HS-5 (cell line): ENCODE results near the gene MEIS2.

Experiments used
- DNase-seq: peaks from one replicate; pipeline ENCODE4 v3.0.0-alpha.2; 2012; ENCODE audit warnings: low read depth

Gene MEIS2

DNA sequence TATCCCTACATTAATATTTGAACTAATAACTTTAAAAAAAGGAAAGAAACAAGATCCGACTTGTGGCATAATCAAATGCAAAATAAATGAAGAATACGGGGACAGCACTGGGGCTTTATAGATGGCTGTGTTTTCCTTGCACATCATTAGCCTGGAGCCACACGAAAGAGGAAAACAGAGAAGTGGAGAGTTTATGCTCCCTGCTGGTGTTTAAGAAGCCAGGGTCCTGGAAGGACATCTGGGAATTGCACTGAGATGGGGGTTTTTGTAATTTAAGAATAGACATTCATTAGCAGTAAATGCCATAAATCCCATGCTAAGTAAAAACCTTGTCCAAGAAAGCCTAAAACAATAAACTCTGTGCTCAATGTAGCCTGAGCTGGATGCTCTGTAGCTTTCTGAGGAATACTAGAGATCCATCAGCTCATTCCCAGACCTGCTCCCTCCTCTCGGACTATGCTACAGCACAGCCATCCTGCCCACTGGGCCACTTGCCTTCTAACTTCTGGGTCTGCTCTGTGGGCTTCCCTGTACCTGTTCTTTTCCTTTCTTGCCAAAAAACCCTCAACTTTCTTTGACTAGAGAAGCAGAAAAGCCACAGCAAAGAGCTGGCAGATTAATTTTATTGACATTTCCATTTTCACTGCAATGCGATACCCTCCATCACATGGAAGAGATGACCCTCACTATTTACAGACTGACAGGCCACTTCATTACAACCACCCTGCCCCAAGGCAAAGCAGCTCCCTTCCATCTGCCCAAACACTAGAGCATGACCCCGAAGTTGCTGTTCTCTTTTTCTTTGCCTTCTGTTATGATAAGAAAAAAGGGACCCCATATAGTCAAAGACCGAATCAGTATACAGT is 62.3 kb downstream of the MEIS2 start:
- no peak for DNase-seq

DNA sequence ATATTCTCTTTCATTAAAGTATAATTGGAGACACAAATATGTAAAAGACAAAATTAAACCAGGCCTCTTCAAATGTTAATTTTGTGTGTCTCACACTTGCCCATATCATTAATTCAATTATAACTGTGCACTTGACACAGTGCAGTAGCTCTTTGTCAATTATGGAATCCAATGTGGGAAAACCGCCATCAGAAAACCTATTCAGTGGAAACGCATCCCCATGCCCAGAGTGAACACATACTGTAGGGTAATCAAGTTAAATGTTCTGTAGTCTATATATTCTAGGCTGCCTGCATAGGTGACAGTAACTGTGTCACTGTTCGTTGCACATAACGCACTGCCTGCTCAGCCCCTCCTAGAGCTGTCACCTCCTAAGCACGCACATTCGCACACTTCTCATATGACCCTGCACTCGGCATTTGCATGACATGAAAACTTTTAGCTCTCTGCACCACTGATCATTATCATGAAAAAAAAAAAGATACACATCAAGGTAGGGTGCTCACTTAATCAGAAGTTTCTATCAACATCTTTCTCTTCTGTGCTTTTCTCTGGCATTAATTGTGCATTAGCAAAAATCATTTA is 63.2 kb downstream of the MEIS2 start:
- DNase-seq, result no peak

DNA sequence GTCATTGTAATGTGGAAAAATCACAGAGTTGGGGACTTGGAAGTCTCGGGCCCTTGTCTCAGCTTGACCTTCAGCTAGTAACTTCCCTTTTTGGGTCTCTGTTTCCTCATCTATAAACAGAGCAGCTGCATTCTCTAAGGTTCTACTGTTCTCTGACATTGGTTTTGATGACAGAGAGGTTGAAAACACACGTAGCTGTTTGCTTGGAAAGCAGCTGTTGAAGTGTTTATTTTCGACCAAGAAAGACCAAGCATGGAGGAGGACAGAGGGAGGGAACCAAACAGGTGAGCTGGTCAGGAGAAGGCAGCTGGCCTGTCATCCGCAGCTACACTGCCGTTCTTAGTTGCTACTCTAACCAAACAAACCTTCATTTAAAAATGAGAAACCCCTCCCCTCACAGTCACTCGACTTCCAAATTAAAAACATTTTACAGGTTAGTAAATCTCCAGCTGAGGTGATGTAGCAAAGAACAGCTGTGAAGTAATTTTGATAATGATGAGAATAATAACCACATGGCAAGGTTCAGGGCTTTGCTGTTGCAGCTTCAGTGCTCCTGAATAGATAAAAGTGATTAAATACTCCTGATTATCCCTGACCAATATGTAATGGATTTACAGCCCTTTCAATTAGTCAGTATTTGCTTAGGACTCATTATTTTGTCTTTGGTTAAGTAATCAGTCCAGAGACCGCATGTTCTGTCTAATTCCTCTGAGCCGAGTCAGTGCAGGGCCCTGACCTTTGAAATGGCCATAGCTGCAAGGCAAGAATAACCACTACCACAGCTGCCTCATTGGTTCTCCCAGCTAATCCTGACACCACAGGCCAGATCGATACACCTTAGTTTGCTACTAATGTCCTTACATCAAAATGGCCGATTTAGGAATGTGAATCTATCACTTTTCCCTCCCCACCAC is 65.3 kb downstream of the MEIS2 start:
- DNase-seq, result peak; percentile 32

DNA sequence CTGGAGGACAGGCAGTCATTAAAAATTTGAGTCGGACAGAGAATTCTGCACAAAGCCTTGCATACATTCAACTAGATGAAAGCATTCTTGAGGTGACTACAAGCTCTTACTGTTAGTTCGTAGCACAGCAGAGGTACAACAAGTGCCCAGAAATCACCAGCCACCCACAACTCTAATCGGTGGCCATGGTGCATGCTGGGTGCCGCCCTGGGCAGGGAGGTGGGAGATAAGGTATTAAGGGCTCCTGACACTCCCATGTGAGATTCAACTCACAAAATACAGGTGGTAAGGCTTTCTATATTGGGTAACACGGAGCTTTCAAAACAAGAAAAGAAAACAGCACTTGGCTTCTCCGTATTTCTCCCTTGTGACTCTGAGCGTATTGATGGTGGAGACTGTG is 66.0 kb downstream of the MEIS2 start:
- no peak for DNase-seq

DNA sequence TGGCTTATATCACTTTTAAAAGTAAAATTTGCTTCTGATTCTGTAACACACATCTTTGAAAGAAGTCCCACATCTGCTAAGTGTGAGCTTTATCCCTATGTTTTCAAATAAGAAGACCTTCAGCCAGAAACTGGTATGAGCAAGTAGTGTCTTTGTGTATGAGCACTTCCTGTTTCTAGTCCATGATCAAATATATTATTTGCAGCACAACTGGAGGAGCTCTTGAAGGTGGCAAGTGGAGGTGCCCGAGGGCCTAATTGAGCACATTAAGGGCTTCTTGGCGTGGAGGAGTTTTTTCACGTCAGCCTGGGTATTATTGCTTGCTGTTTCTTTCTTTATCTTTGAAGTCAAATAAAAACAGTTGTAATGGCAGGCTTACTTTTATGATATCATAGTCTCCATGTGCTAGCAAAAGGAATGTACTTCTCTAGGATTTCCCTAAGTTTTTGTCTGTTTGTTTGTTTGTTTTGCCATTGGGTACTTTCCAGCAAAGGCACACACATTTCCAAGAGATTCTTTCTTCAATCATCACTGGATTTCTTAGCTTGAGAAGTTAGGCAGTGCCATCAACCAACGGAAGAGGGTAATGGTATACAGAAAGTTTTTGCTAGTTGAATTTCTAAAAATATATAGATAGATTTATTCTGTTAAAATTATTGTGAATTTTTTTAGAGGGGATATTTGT is 68.1 kb downstream of the MEIS2 start:
- no peak for DNase-seq

DNA sequence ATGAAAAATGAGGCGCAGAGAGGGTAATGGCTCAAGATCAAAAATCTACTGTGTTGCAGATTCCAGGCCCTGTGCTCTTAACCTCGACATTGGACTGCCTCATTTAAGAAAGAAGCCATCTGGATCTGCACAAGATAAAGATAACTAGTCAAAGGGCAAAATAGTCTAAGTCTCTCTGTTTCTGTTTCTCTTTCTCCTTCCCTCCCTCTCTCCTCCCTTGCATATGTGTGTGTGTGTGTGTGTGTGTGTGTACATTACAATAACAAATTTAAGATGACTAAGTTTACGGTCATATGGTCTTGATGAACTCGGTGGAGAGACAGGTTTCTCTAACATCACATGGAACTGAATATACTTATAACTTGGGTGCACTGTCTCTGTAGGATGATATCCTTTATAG is 69.2 kb downstream of the MEIS2 start:
- DNase-seq, result no peak

DNA sequence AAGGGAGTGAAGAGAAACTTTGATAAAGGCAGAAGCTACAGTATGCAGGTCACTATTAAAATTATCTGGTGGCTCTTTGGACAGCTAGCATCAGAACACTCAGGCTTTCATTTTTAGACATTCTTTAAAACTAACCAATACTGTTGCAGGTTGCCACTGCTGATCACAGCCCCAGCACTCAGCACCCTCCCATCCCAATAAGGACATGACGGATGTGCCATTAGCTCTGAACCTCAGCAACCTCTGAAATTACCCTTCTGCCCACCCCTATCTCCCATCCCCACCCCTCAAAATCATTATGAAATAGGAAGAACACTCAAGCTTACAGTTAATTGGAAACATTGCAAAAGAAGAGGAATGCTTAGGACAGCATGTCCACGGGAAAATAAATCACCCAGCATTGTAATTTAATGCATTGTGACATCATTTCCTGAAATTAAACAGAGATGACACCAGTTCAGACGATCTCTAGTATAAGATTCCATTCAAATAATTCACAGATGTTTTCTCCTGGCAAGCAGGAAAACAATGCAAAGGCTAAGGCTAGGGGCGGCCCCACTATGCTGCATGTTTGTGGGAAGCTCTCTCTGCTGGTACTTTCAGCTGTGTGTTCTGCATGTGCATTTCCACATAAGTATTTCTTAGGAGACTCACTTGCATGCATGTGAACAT is 71.6 kb downstream of the MEIS2 start:
- peak; percentile 44 for DNase-seq

DNA sequence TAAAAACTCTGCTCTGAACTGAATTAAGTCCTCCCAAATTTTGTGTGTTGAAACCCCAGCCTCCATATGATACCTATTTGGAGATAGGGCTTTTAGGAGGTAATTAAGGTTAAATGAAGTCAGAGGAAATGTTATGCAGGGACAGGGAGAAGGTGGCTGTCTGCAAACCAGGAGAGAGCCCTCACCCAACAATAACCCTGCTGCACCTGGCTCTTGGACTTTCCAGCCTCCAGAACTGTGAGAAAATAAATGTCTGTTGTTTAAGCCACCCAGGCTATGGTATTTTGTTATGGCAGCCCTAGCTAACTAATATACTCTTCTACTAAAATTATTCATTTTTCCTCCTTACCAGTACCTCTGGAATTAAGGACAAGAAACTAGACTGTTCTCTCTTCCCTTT is 79.5 kb downstream of the MEIS2 start:
- DNase-seq, result no peak

DNA sequence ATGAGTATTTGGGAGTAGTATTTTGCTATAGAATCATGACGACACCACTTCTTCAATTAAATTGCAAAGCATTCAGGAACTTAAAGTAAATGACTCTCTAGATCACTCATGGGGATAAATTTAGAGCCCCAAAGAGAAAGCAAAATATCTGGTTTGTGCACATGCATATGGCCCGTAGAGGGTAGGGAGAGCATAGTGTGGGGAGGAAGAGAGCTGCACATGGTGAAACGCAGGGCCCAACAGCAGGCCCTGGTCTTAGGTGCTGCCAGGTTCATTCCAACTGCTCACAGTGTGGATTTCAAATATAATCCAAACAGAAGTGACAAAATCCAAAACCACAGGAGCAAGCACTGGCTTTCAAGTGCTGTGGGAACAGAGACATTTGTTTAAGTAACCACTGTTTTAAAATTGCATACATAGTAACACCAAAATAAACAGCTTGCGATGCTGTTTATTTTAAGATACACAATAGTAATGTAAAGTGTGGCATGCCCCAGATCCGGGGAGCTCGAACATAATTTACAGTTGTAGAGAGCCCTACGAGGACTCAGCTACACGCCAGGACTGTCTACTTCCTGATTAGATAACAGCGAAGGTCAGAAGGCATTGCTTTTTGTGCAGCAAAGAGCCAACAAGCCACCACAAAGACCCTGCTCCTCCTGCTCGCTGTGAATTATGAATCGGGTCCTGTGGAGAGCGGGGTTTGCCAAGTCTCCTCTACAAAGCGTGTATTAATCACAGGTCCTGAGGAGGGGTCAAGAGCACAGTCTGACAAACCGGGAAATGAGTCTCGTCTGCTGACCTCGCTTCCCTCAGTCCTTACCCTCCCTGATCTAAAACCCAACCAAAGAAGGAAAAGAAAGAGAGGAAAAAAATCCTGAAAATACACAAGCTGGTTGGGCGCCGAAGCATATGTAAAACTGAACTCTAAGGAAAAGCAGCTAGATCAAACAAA is 80.6 kb downstream of the MEIS2 start:
- DNase-seq, result no peak

DNA sequence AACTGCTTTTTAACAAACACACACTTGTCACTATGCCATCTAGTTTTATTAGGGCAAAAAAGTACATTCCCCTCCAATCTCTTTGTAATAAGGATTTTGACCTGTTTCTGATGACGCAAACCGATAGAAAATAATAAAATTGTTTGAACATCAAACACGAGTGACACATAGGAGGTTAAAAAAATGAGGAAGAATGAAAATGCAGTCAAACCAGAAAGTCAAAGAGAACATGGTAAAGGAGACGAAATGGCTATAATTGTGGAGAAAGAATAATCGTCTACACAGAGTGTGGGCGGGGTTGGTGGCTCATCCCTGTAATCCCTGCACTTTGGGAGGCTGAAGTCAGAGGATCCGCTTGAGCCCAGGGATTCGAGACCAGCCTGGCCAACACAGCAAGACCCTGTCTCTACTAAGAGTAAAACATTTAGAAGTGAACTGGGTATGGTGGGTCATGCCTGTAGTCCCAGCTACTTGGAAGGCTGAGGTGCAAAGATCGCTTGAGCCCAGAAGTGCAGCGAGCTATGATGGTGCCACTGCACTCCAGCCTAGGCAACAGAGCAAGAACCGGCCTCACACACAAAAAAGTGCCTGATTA is 83.2 kb downstream of the MEIS2 start:
- no peak for DNase-seq

DNA sequence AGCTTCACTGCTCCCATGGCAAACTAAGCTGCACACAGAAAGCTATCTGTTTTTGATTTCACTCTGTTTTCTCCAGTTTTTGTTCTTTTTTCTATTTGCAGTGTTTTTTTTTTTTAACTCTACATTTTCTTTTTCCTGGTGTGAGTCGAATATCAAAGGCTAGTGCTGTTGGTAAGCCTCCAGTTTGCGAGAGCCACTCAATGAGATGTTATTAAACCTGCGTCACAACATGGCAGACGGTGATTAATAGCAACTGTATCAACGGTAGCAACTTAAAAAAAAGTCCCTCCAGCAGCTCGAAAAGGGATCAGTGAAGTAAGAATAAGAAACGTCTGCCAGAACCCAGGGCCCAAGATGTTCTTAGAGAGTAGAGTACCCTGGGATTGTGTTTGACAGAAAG is 84.1 kb downstream of the MEIS2 start:
- DNase-seq, result no peak

DNA sequence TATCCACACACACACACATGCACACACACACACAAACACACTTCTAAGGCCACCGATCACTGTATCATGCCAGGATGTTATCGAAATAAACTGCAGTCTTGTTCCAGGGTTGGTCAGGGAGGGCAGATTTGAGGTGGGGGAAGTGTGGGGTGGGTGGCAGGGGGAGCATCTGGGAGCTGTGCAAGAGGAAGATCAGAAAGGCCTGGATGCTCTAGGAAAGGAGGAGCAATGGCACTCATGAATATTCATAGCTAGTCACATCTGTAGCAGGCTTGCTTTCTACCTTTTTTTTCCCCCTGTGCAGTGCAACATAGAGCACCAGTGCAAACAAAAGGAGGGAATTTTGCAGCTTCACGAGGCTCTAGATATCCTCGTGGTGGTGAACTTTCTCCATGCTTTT is 84.9 kb downstream of the MEIS2 start:
- no peak for DNase-seq

DNA sequence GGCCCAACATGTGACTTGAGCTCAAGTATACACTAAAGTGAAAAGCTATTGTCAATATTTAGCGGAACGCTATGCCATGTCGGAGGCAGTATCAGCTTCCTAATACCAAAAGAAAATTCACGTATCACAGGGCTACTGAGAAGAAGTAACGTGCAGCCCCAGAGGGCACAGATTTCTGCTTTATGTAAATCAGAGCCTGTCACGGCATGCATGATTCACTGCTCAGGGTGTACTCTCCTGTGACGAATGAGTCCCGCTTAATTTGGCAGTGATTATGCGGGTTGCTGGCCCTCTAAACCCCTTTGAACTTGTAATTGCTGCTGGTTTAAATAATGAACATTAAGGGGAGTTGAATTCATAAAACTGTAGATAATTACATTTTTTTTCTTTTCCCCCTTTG is 85.3 kb downstream of the MEIS2 start:
- DNase-seq, result no peak

DNA sequence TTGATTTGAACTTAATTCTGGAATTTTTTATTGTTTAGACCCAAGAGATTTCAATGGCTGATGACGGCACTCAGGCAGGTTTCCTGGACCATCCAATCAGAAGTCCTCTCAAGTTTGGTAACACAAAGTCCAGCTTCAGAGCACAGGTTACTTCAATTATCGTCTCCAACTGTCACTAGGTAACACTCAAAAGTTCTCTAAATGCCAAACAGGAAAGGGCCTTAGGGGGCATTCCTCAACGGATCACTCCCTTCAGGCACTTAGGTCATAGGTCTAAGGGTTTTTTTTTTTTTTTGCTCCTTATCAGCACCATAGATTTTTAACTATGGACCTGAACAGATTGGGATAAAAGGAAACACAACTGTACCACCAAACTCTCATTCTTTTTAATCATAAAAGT is 85.8 kb downstream of the MEIS2 start:
- DNase-seq, result no peak

DNA sequence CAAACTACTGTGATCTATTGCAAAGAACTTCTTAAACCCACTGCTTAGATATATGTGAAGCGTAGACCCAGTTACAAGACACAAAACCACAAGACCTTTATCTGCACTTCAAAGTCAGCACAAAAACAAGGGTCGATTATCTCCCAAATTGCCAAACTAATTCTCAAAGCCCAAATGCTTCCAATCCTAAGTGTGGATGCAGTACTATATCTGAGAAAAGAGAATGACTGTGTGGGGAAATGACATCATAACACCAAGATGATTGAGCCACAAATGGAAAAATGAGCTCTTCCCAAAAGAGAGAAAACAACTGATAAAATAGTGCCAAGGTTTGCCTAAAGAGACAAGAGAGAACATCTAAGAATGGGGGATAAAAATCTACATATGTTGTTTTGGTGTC is 86.2 kb downstream of the MEIS2 start:
- DNase-seq, result no peak

DNA sequence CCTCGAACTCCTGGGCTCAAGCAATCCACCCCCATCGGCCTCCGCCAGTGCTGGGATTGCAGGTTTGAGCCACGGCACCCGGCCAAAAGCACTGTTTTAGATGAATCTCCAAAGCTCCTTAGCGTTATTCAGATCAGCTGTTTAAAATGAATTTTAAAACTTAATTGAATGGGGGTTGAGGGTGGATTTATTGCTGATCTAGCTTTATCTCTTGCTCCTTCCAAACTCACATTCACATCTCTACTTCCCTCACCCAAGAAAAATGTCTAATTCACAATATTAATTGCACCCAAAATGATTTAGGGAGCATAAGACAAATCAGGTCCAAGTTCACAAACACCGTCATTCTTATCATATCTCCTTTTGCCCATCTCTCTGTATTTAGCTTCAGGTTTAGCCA is 89.8 kb downstream of the MEIS2 start:
- DNase-seq, result no peak

DNA sequence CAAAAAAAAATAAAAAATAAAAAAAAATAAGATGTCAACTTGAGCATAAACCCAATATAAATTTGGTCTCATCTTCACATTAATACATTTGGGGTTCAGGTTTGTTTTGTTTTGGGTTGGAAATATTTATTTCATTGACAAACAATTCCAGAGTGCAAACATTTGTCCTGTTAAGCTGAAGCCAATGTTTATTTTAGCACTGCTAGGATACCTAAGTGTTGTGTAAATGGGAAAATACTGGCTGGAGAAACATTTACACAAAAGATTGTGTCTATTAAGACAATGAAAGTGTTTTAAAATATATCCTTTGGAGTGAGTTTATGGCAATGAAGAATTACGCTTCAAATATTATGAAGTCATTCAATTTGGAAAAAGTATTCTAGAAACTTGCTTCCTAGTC is 91.1 kb downstream of the MEIS2 start:
- DNase-seq, result no peak

DNA sequence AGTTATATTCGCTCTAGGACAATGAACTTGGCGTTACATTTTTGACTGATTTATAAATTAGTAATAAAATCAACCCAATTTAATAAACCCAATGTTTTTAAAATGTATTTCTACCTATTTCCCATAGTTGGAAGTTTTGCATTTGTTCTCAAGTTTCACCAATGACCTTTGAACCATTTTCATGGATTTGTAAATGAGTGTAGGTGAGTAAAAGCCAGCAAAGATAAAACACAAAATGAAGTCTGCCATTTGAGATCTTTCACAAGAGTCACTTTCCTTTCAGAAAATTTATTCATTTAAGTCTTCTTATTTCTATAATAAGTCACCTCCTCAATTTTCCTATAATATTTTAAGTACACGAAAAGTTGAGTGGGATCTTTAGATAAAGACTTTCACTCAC is 92.1 kb downstream of the MEIS2 start:
- no peak for DNase-seq

DNA sequence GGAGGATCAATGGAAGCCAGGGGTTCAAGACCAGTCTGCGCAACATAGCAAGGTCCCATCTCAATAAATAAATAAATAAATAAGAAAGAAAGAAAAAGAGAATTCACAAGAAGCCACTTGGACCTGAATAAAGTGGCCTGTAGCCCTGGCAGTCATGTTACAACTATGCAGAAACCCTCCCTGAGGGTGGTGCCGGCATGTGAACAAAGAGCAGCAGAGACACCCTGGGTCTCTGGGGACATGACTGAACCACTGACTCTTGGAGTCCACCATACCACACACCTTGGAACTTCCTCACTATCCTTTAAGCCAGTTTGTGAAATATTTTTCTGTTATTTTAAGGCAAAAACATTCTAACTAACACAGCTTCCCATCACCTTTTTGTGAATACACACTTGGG is 93.0 kb downstream of the MEIS2 start:
- DNase-seq, result no peak
